ENCODE measurements around the gene IL5.
"Not testable (repeated sequence)": the region's sequence is repeated elsewhere in the genome, so short reads cannot be mapped to it uniquely, and the experiment has no call there.

- TF ChIP-seq EZH2phosphoT487 (IDR thresholded peaks at IDR 0.05; ENCODE audit: borderline replicate concordance, low read length); CTCF (conservative IDR thresholded peaks at IDR 0.05; ENCODE audit: low read depth, low read length): not testable (repeated sequence)
Measured at GRCh38 chr5:132564555-132564954, 21.2 kb upstream of the IL5 start.
